Nephron progenitor cell (in vitro differentiated cells): ENCODE measurements around the gene RAB40A.

Experiments
- DNase-seq: peaks from one replicate; pipeline ENCODE4 v3.0.0; 2021
- H3K27ac Mint-ChIP-seq: 2 replicates; pipeline ENCODE4 v1.8.0; 2021; ENCODE audit warnings: mild to moderate bottlenecking, moderate library complexity, mixed read lengths
- H3K27me3 Mint-ChIP-seq: 2 replicates; pipeline ENCODE4 v1.8.0; 2021; ENCODE audit warnings: mild to moderate bottlenecking, low read depth, mixed read lengths; ENCODE audit not compliant: poor library complexity
- H3K36me3 Mint-ChIP-seq: 2 replicates; pipeline ENCODE4 v1.8.0; 2021; ENCODE audit warnings: low read depth, mixed read lengths
- H3K4me1 Mint-ChIP-seq: 2 replicates; pipeline ENCODE4 v1.8.0; 2021; ENCODE audit warnings: mixed read lengths
- H3K4me3 Mint-ChIP-seq: 2 replicates; pipeline ENCODE4 v1.8.0; 2021; ENCODE audit warnings: mild to moderate bottlenecking, moderate library complexity, mixed read lengths
- H3K9me3 Mint-ChIP-seq: 2 replicates; pipeline ENCODE4 v1.8.0; 2021; ENCODE audit warnings: mild to moderate bottlenecking, moderate library complexity, mixed read lengths
- TF ChIP-seq, protein P1 (sequence below): fragments of 200-600 bp; sonication (generic); IDR thresholded peaks from 2 replicates; pipeline ENCODE4 v1.5.0; 2021; ENCODE audit warnings: antibody characterized with exemption

Gene RAB40A

GRCh38 chrX:103538728-103539127 is 19.4 kb upstream of the RAB40A start:
- Mint-ChIP-seq H3K27ac (no peak overlapping the region), H3K4me3 (no peak overlapping the region), H3K9me3 (no peaks in the 10 kb centered on the region), H3K36me3 (no peaks in the 10 kb centered on the region), H3K4me1 (peaks cover 5% of the 10 kb centered on the region), H3K27me3 (no peaks in the 10 kb centered on the region)
- DNase-seq: no peak
- TF ChIP-seq, protein P1, sequence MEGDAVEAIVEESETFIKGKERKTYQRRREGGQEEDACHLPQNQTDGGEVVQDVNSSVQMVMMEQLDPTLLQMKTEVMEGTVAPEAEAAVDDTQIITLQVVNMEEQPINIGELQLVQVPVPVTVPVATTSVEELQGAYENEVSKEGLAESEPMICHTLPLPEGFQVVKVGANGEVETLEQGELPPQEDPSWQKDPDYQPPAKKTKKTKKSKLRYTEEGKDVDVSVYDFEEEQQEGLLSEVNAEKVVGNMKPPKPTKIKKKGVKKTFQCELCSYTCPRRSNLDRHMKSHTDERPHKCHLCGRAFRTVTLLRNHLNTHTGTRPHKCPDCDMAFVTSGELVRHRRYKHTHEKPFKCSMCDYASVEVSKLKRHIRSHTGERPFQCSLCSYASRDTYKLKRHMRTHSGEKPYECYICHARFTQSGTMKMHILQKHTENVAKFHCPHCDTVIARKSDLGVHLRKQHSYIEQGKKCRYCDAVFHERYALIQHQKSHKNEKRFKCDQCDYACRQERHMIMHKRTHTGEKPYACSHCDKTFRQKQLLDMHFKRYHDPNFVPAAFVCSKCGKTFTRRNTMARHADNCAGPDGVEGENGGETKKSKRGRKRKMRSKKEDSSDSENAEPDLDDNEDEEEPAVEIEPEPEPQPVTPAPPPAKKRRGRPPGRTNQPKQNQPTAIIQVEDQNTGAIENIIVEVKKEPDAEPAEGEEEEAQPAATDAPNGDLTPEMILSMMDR: no peak

- TF ChIP-seq, protein P1: no peak
- H3K4me3 Mint-ChIP-seq: no peak overlapping the region
These were observed 18.6 kb upstream of the RAB40A start for GRCh38 chrX:103537871-103538387.

DNA sequence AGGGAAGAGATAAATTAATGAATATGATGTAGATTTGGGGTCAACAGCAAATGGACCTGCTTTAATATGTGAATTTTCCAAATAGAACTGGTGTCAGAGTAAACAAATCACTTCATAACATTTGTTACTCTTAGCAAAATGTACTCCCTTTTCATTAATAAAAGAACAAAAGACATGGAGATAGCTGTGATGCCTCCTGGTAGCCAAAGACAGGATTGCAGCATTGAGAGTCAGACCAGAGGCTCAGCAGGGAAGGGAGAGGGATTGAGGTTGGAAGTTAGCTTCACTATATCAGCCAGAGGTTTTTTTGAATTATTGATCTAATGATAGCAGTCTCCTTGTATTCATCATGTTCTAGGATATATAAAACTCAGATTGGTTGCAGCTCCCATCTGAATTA is 17.4 kb upstream of the RAB40A start:
- Mint-ChIP-seq H3K36me3 (no peaks in the 10 kb centered on the region), H3K4me3 (no peak overlapping the region), H3K9me3 (no peaks in the 10 kb centered on the region), H3K27me3 (no peaks in the 10 kb centered on the region), H3K27ac (no peak overlapping the region), H3K4me1 (peaks cover 8% of the 10 kb centered on the region)
- no peak for DNase-seq
- TF ChIP-seq, protein P1: no peak

More at GRCh38 chrX:103537871-103538387, 18.6 kb upstream of the RAB40A start:
- no peak for DNase-seq
- Mint-ChIP-seq H3K27me3 (no peaks in the 10 kb centered on the region), H3K9me3 (no peaks in the 10 kb centered on the region), H3K27ac (no peak overlapping the region), H3K4me1 (peaks cover 8% of the 10 kb centered on the region), H3K36me3 (no peaks in the 10 kb centered on the region)

DNA sequence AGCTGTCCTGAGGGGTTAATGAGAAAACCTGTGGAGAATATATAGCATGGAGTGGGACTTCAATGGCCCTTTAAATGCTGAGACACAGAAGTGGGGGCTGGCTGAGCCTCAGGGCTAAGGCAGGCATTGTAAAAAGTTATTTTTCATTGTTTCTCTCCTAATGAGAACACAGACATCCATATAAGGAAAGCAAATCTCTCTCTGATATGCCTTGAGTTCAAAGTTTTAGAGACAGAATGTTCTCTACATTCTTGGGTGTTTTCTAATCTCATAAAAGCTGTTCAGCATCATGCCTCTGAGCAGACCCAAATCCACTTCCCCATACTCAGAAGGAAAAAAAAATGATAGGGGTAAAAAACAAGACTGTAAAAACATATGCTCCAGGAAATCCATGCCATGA is 16.8 kb upstream of the RAB40A start:
- Mint-ChIP-seq H3K9me3 (no peaks in the 10 kb centered on the region), H3K4me1 (peaks cover 8% of the 10 kb centered on the region), H3K36me3 (no peaks in the 10 kb centered on the region), H3K4me3 (no peak overlapping the region), H3K27me3 (no peaks in the 10 kb centered on the region), H3K27ac (no peak overlapping the region)
- DNase-seq: no peak
- TF ChIP-seq, protein P1: no peak

DNA sequence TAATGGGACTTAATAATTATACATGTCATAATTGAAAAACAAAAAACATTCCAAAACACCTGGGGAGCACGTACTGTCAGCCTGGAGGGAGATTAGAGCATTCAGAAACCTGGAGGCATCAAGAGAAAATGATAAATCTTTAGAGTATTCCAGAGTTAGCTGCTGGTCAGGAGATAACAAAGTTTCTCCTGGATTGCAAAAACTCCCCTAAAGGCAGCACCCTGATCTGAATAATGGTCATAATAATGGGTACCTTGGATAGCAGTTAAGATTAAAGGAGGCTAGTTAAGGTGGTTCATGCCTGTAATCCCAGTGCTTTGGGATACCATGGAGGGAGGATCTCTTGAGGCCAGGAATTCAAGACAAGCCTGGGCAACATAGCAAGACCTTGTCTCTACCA is 15.9 kb upstream of the RAB40A start:
- Mint-ChIP-seq H3K36me3 (no peaks in the 10 kb centered on the region), H3K9me3 (no peaks in the 10 kb centered on the region), H3K27ac (no peak overlapping the region), H3K27me3 (peaks cover 4% of the 10 kb centered on the region), H3K4me1 (peaks cover 8% of the 10 kb centered on the region), H3K4me3 (no peak overlapping the region)
- no peak for DNase-seq
- TF ChIP-seq, protein P1: no peak

DNA sequence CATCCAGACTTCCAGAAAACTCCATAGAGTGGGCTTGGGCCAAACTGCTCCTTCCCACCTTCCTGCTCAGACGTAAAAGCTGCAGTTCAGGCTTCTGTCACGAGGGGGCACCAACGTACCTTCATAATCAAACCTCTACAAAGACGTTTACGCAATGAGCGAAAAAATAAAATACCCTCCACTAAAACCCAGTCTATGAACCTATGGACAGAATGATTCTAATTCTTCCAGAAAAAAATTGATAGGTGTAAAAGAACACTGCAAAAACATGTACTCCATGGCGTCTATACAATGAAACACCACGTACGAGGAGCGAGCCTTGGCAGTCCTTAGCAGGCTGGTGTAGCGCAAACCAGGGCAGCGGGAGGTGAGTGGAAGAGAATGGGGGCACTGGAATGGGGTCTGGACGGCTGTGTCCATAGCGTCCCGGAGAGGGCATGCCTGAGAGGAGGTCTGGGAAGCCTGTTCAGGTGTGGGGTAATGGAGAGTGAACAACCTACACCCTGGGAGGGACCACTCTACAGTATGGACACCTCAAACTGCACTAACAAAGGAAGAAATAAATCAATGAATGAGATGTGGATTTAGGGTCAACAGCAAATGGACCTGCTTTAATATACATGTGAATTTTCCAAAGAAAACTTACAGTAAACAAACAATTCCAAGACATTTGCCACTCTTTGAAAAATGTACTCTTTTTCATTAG is 14.4 kb upstream of the RAB40A start:
- Mint-ChIP-seq H3K9me3 (no peaks in the 10 kb centered on the region), H3K4me3 (peak overlapping the region; percentile 91)
- DNase-seq: peak; percentile 82

More for the DNA sequence above, 14.4 kb upstream of the RAB40A start:
- H3K4me1 Mint-ChIP-seq: peaks cover 8% of the 10 kb centered on the region
- TF ChIP-seq, protein P1: peak; percentile 76
- no peaks in the 10 kb centered on the region for H3K36me3 Mint-ChIP-seq
- peaks cover 4% of the 10 kb centered on the region for H3K27me3 Mint-ChIP-seq
- no peak overlapping the region for H3K27ac Mint-ChIP-seq
